IMR-90 (cell line): ENCODE data around the gene RNPEPL1. TPM values are rescaled to one million over a fixed set of nuclear protein-coding genes. Genes with fewer than 3 reads are reported as not detected.

ENCODE experiments used
- ATAC-seq: fragments of 200-7000 bp; cut with Tn5 transposase; 2 replicates; pipeline ENCODE4 v1.9.1; 2020; ENCODE audit warnings: low read depth, mild to moderate bottlenecking, moderate library complexity
- BruUV-seq: library from RNA; stranded (reverse); fragments of 400-500 nt; replicated peaks from 2 replicates; lab custom pipeline; 2021; lab: Mats Ljungman, UMichigan
- CTCF ChIA-PET: fragments of 300-600 bp; formaldehyde crosslinking; extraction: SDS; loops from one replicate; lab custom pipeline; 2021; ENCODE audit warnings: antibody characterized with exemption; lab: Yijun Ruan, JAX
- POLR2A ChIA-PET: fragments of 300-600 bp; sonication (Branson Sonifier 250); formaldehyde crosslinking; loops from one replicate; lab custom pipeline; 2022; ENCODE audit warnings: antibody characterized with exemption; ENCODE audit not compliant: unreplicated experiment; lab: Charles Lee
- DNase-seq: peaks from one replicate; pipeline ENCODE4 v3.0.0; 2013
- H2AFZ ChIP-seq: replicated peaks from 2 replicates; pipeline ENCODE3; 2013; ENCODE audit warnings: low read length, mild to moderate bottlenecking; ENCODE audit not compliant: poor library complexity
- H2AK5ac ChIP-seq: 2 replicates; pipeline ENCODE4 v1.6.1; 2013; ENCODE audit warnings: low read depth, low read length, inconsistent platforms
- H2AK9ac ChIP-seq: replicated peaks from 2 replicates; pipeline ENCODE3; 2013; ENCODE audit warnings: mild to moderate bottlenecking, low read depth, low read length, moderate library complexity; ENCODE audit not compliant: poor library complexity
- H2BK120ac ChIP-seq: 2 replicates; pipeline ENCODE4 v1.6.1; 2013; ENCODE audit warnings: low read depth, low read length, inconsistent platforms
- H2BK15ac ChIP-seq: 3 replicates; pipeline ENCODE4 v1.6.1; 2013; ENCODE audit warnings: low read depth, low read length, inconsistent platforms
- H2BK20ac ChIP-seq: 2 replicates; pipeline ENCODE4 v1.6.1; 2013; ENCODE audit warnings: low read depth, mild to moderate bottlenecking, inconsistent platforms, low read length, moderate library complexity
- H2BK5ac ChIP-seq: 2 replicates; pipeline ENCODE4 v1.6.1; 2013; ENCODE audit warnings: mild to moderate bottlenecking, low read depth, low read length, inconsistent platforms; ENCODE audit not compliant: poor library complexity, severe bottlenecking
- H3K14ac ChIP-seq: replicated peaks from 2 replicates; pipeline ENCODE4 v1.6.1; 2013; ENCODE audit warnings: low read depth, low read length, inconsistent platforms
- H3K18ac ChIP-seq: 2 replicates; pipeline ENCODE4 v1.6.1; 2013; ENCODE audit warnings: low read depth, low read length, control low read depth
- H3K23ac ChIP-seq: 2 replicates; pipeline ENCODE4 v1.6.1; 2013; ENCODE audit warnings: low read depth, low read length, inconsistent platforms
- H3K27ac ChIP-seq: 2 replicates; pipeline ENCODE4 v1.5.1; 2013; ENCODE audit warnings: mild to moderate bottlenecking, control low read depth, low read length; ENCODE audit not compliant: insufficient read depth
- H3K27me3 ChIP-seq: 2 replicates; pipeline ENCODE4 v1.6.1; 2013; ENCODE audit warnings: low read length; ENCODE audit not compliant: control insufficient read depth, insufficient read depth
- H3K36me3 ChIP-seq: 2 replicates; pipeline ENCODE4 v1.6.1; 2013; ENCODE audit warnings: low read length, mixed read lengths; ENCODE audit not compliant: control insufficient read depth, insufficient read depth
- H3K4ac ChIP-seq: 2 replicates; pipeline ENCODE4 v1.6.1; 2013; ENCODE audit warnings: low read depth, low read length, inconsistent platforms
- H3K4me1 ChIP-seq: 2 replicates; pipeline ENCODE4 v1.6.1; 2013; ENCODE audit warnings: low read length, mixed read lengths; ENCODE audit not compliant: control insufficient read depth, insufficient read depth
- H3K4me2 ChIP-seq: 2 replicates; pipeline ENCODE4 v1.6.1; 2013; ENCODE audit warnings: low read depth, mild to moderate bottlenecking, control low read depth, low read length, moderate library complexity
- H3K4me3 ChIP-seq: 2 replicates; pipeline ENCODE4 v1.5.1; 2013; ENCODE audit warnings: low read depth, mild to moderate bottlenecking, control low read depth, low read length, moderate library complexity; ENCODE audit not compliant: insufficient read depth
- H3K56ac ChIP-seq: 2 replicates; pipeline ENCODE4 v1.6.1; 2013; ENCODE audit warnings: low read length, inconsistent platforms; ENCODE audit not compliant: insufficient read depth; ENCODE audit errors: extremely low read depth
- H3K79me1 ChIP-seq, 2 experiments: 2 replicates each; pipeline ENCODE4 v1.6.1; 2013; ENCODE audit warnings: low read length in 2 of 2, inconsistent platforms in 1 of 2, low read depth in 1 of 2
- H3K9ac ChIP-seq: 2 replicates; pipeline ENCODE4 v1.6.1; 2013; ENCODE audit warnings: low read depth, low read length, control low read depth
- H3K9me1 ChIP-seq: 2 replicates; pipeline ENCODE4 v1.6.1; 2013; ENCODE audit warnings: low read length, inconsistent platforms; ENCODE audit not compliant: insufficient read depth
- H3K9me3 ChIP-seq: 2 replicates; pipeline ENCODE4 v1.6.1; 2013; ENCODE audit warnings: low read length; ENCODE audit not compliant: control insufficient read depth, insufficient read depth
- H4K20me1 ChIP-seq: 2 replicates; pipeline ENCODE4 v1.6.1; 2013; ENCODE audit warnings: low read length, inconsistent platforms; ENCODE audit not compliant: insufficient read depth
- H4K5ac ChIP-seq: 2 replicates; pipeline ENCODE4 v1.6.1; 2013; ENCODE audit warnings: mild to moderate bottlenecking, low read depth, low read length, control low read depth
- H4K8ac ChIP-seq, 2 experiments: 2 replicates each; pipeline ENCODE4 v1.6.1; 2013; ENCODE audit warnings: low read depth in 2 of 2, low read length in 2 of 2, control low read depth in 1 of 2, inconsistent platforms in 1 of 2
- H4K91ac ChIP-seq: 2 replicates; pipeline ENCODE4 v1.6.1; 2013; ENCODE audit warnings: low read depth, low read length, inconsistent platforms; ENCODE audit not compliant: insufficient read depth
- CTCF ChIP-seq: conservative IDR thresholded peaks from 2 replicates; pipeline ENCODE4 v1.5.1; 2012; ENCODE audit warnings: mild to moderate bottlenecking, low read depth, low read length, improper control_type of control experiment
- ELK1 ChIP-seq: fragments of 150-350 bp; IDR thresholded peaks from 2 replicates; pipeline ENCODE4 v1.6.1; 2016; ENCODE audit warnings: low read depth, mild to moderate bottlenecking, low read length, moderate library complexity, borderline replicate concordance
- MAZ ChIP-seq: IDR thresholded peaks from 2 replicates; pipeline ENCODE4 v1.6.1; 2012; ENCODE audit warnings: low read depth, mild to moderate bottlenecking, low read length, improper control_type of control experiment, moderate library complexity, borderline replicate concordance
- RCOR1 ChIP-seq: IDR thresholded peaks from 2 replicates; pipeline ENCODE4 v1.6.1; 2012; ENCODE audit warnings: mild to moderate bottlenecking, low read length, improper control_type of control experiment; ENCODE audit not compliant: insufficient replicate concordance
- SMC3 ChIP-seq: fragments of 150-350 bp; IDR thresholded peaks from 2 replicates; pipeline ENCODE4 v1.6.1; 2016; ENCODE audit warnings: low read depth, mild to moderate bottlenecking, antibody characterized with exemption, low read length, moderate library complexity
- WGBS, 2 experiments: methylation state at CpG; one replicate each; pipeline versions ENCODE4 v1.1.5 to v1.1.7; 2013; ENCODE audit warnings: missing lambda C conversion rate in 2 of 2; ENCODE audit not compliant: insufficient read length in 1 of 2; ENCODE audit errors: extremely low coverage in 2 of 2; 5-methylcytosine and 5-hydroxymethylcytosine counted together
- dilution Hi-C: fragments of 300-500 bp; cut with HindIII; formaldehyde crosslinking; loops from one replicate; pipeline ENCODE4 v1.14.3; 2018; ENCODE audit warnings: low sequenced_read_pairs; ENCODE audit not compliant: unreplicated experiment
- in situ Hi-C: fragments of 300-500 bp; cut with MboI; formaldehyde crosslinking; loops from 3 replicates; pipeline ENCODE4 v1.14.3; 2019; ENCODE audit warnings: low sequenced_read_pairs, inconsistent platforms, mixed read lengths
- intact Hi-C: fragments of 100-400 bp; cut with micrococcal nuclease; formaldehyde crosslinking; loops from 2 replicates; pipeline ENCODE4 v1.10.0; 2022
- polyA plus RNA-seq, 3 experiments: library from polyadenylated mRNA; depleted of rRNA; stranded (reverse); fragments of >200 nt; gene quantifications; 2 replicates each; pipeline ENCODE4 v1.2.3, GENCODE V29; 2012; ENCODE audit warnings: low replicate concordance in 1 of 3
- total RNA-seq: library from RNA; depleted of rRNA; stranded (reverse); fragments of >200 nt; gene quantifications from 2 replicates; pipeline ENCODE4 v1.2.3, GENCODE V29; 2012

The RNPEPL1 gene
- total and polyA plus RNA-seq, 2 of the 4 experiments (the other 2 are of a cell fraction), result 3.8 to 18.7 TPM

- H4K20me1 ChIP-seq, result no peaks in the 10 kb centered on the region
- no peak overlapping the region for H3K4ac ChIP-seq
- peaks cover 2% of the 10 kb centered on the region; the same call in 1 of the 2 replicates for H3K4me1 ChIP-seq
- no peak overlapping the region for H2AK9ac ChIP-seq
- H2BK15ac ChIP-seq, result no peak overlapping the region
- no peak overlapping the region for H3K9ac ChIP-seq
- in situ Hi-C loops (no loop called here), dilution Hi-C loops (no loop called here), intact Hi-C loops (no loop called here)
- no peak overlapping the region for H3K18ac ChIP-seq
- H4K91ac ChIP-seq, result no peak overlapping the region
- H2AFZ ChIP-seq, result no peak overlapping the region
- no peak overlapping the region for H3K56ac ChIP-seq
- ChIA-PET CTCF (no interaction called here), POLR2A (no interaction called here)
- H3K36me3 ChIP-seq, result no peaks in the 10 kb centered on the region
- H2BK20ac ChIP-seq, result no peak overlapping the region
- H3K27ac ChIP-seq, result no peak overlapping the region
- H3K27me3 ChIP-seq, result peaks cover 12% of the 10 kb centered on the region; the same call in 1 of the 2 replicates
- no peak overlapping the region for H3K4me3 ChIP-seq
- H3K79me1 ChIP-seq, result no peaks in the 10 kb centered on the region
- TF ChIP-seq MAZ (no peak), RCOR1 (no peak), CTCF (no peak), ELK1 (no peak), SMC3 (no peak)
- H2BK5ac ChIP-seq, result no peak overlapping the region
- H4K8ac ChIP-seq, result no peak overlapping the region
- H3K14ac ChIP-seq, result no peak overlapping the region
- BruUV-seq, result no TSS peak
- H3K4me2 ChIP-seq, result no peak overlapping the region
- no peak overlapping the region for H3K23ac ChIP-seq
- H2AK5ac ChIP-seq, result no peak overlapping the region
- no peaks in the 10 kb centered on the region for H3K9me1 ChIP-seq
- WGBS, 2 experiments, result 33% methylated on average over 10 of the region's 20 CpGs; no CpG with 5 or more reads in 1 of the 2 experiments
- no peak overlapping the region for H2BK120ac ChIP-seq
- ATAC-seq, result no peak
- DNase-seq, result no peak
- H3K9me3 ChIP-seq, result peaks cover 9% of the 10 kb centered on the region
- H4K5ac ChIP-seq, result no peak overlapping the region
Measured at GRCh38 chr2:240628808-240629618, 60.7 kb downstream of the RNPEPL1 start.
